HG02588 (cell line): ENCODE data around the gene NUP214.
"Not testable (repeated sequence)": the region's sequence is repeated elsewhere in the genome, so short reads cannot be mapped to it uniquely, and the experiment has no call there.

Experiments
- ATAC-seq: cut with Tn5 transposase; IDR thresholded peaks from one replicate; pipeline ENCODE4 v1.9.1; 2021; ENCODE audit warnings: mild to moderate bottlenecking, moderate library complexity; ENCODE audit not compliant: unreplicated experiment

Gene NUP214

GRCh38 chr9:131191032-131191431 is 65.6 kb downstream of the NUP214 start:
- ATAC-seq = not testable (repeated sequence)

DNA sequence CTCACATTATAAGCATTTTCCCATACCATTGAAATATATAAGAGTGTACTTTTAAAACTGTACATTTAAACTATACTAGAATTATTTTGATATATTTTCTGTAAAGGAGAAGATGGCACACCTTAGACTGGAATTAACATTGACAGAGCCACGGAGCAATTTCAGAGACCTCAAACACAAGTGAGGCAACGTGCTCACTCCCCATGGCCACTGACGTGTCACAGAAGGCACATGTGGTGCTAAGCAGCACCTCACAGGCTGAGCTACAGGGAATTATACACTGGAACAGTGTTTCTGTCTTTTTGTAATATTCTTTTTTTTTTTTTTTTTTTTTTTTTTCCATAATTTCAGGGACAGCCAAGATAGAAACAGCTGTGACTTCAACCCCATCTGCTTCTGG is 66.5 kb downstream of the NUP214 start:
- no peak for ATAC-seq

GRCh38 chr9:131193051-131193450 is 67.7 kb downstream of the NUP214 start:
- ATAC-seq = no peak

GRCh38 chr9:131194762-131195161 is 69.4 kb downstream of the NUP214 start:
- ATAC-seq = no peak

DNA sequence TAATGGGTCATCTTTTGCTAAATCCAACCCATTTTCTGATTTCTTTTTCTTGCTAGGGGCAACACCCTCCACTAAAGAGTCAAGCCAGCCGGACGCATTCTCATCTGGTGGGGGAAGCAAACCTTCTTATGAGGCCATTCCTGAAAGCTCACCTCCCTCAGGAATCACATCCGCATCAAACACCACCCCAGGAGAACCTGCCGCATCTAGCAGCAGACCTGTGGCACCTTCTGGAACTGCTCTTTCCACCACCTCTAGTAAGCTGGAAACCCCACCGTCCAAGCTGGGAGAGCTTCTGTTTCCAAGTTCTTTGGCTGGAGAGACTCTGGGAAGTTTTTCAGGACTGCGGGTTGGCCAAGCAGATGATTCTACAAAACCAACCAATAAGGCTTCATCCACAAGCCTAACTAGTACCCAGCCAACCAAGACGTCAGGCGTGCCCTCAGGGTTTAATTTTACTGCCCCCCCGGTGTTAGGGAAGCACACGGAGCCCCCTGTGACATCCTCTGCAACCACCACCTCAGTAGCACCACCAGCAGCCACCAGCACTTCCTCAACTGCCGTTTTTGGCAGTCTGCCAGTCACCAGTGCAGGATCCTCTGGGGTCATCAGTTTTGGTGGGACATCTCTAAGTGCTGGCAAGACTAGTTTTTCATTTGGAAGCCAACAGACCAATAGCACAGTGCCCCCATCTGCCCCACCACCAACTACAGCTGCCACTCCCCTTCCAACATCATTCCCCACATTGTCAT is 72.0 kb downstream of the NUP214 start:
- ATAC-seq = no peak

DNA sequence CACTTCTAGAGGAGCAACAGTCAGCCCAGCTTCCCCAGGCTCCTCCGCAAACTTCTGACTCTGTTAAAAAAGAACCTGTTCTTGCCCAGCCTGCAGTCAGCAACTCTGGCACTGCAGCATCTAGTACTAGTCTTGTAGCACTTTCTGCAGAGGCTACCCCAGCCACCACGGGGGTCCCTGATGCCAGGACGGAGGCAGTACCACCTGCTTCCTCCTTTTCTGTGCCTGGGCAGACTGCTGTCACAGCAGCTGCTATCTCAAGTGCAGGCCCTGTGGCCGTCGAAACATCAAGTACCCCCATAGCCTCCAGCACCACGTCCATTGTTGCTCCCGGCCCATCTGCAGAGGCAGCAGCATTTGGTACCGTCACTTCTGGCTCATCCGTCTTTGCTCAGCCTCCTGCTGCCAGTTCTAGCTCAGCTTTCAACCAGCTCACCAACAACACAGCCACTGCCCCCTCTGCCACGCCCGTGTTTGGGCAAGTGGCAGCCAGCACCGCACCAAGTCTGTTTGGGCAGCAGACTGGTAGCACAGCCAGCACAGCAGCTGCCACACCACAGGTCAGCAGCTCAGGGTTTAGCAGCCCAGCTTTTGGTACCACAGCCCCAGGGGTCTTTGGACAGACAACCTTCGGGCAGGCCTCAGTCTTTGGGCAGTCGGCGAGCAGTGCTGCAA is 72.8 kb downstream of the NUP214 start:
- ATAC-seq = no peak

DNA sequence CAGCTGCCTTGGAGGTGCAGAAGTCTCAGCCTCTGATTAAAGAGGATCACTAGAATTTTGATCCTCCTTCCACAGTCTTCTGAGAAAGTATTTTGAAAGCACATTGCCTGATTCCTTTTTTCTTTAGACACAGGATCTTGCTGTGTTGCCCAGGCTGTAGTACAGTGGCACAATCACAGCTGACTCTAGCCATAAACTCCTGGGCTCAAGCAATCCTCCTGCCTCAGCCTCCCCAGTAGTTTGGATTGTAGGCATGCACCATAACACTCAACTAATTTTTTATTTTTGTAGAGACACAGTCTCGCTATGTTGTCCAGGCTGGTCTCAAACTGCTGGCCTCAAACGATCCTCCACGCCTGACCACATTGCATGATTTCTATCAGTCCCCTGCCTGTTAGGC is 76.5 kb downstream of the NUP214 start:
- no peak for ATAC-seq

DNA sequence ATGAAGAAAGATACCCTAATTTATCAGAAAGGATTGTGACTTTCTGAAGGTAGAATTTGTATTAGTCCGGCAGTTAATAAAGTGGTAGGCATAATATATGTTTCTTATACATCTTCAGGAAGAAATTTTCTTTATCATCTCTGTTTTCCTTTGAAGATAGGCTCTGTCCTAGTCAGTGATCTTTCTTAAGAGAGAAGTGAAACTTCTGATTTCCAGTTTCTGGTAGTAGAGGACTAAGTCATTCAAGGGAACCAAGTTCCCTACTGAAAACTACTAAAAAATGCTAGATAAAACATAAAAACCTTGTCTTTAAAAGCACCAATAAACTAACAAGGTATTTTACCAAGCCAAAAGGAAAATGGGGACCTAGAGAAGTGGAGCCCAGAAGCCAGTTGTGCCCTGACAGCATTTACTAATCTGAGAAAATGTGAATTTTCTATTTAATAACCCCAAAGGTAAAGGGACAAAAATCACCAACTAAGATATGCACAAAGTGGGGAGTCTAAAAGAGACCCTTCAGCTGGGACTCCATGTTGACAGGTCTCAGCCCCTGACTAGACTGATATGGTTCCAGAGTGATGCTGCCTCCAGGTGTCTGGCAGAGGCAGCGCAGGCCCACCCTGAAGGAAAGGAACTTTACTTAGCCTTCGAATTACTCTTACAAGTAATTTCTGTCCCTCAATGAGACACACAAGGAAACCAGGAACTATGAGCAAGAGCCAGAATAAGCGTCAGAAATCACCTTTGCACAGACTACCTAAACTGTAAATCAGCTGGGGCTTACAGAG is 78.2 kb downstream of the NUP214 start:
- ATAC-seq = no peak

DNA sequence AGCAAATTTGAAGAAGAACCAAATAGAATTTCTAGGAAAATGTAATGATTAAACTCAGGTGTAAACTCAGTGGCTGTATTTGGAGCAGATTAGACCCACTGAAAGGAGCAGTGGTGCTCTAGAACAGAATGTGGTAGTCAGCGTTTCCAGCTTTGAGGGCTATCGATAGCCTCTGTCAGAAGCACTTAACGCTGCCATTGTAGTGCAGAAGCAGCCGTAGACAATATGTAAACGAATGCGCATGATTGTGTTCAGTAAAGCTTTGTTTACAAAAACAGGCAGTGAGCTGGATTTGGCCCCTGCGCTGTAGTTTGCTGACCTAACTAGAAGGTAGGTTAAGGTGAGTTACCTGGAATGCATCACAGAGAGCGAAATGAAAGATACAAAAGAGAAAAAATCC is 78.9 kb downstream of the NUP214 start:
- ATAC-seq = no peak

DNA sequence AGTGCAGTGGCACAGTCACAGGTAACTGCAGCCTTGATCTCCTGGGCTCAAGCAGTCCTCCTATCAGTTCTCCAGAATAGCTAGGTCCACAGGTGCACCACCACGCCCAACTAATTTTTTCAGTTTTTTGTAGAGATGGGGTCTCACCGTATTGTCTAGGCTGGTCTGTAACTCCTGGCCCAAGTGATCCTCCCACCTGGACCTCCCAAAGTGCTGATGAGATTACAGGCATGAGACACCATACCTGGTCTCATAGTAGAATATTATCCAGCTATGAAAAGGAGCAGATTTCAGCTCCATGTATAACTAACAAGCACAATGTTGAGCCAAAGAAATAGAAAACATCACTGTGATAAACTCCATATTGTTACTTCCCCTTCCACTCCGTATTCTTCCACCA is 81.1 kb downstream of the NUP214 start:
- no peak for ATAC-seq

DNA sequence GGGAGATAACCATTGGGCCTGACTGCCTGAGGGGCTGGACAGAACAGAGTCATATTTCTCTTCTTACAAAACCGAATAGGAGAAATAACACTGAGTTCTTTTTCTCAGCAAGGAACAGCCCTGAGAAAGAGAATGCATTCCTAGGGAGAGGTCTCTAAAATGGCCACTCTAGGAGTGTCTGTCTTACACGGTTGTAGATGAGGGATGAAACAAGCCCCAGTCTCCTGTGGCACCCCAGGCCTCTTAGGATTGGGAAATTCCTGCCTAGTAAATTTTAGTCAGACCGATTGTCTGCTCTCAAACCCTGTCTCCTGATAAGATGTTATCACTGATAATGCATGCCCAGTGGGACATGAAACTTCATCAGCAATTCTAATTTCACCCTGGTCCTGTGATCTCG is 86.5 kb downstream of the NUP214 start:
- not testable (repeated sequence) for ATAC-seq

- ATAC-seq = no peak
Measured at GRCh38 chr9:131214286-131214856, 89.0 kb downstream of the NUP214 start.

DNA sequence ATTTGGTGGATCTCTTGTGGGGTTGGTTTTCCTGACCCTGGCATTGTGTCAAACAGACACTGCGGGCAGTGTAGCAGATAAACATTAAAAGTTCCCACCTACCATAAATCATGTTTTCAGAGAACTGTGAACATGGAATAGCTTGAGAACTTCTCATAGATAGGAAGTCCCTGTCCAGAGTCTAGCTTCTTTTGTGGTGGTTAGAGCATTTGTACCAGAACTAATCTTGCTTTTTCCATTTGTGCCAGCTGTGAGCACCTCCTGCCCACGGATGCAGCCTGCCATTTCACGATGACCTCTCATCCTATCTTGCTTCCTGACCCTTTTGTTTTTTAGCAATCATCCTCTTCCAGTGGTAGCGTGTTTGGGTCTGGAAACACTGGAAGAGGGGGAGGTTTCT is 89.5 kb downstream of the NUP214 start:
- ATAC-seq = no peak

DNA sequence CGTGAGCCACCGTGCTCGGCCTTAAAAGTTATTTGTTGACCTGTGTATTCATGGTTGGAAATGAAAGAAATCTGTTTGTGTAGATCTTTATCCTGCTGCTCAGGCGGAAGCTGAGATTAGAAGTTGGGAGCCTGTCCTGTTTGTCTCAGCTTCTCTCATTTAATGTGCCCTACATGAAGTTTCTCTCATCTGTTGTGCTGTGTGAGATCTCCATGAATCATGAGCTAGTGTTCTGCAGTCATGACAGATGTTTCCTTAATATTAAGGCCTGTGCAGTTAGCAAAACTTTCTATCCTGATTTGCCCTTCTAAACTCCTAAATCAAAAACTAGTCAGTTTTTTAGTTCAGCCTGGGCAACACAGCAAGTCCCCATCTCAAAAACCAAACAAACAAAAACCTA is 91.4 kb downstream of the NUP214 start:
- ATAC-seq = no peak

- no peak for ATAC-seq
Measured at GRCh38 chr9:131217331-131218031, 92.1 kb downstream of the NUP214 start.

DNA sequence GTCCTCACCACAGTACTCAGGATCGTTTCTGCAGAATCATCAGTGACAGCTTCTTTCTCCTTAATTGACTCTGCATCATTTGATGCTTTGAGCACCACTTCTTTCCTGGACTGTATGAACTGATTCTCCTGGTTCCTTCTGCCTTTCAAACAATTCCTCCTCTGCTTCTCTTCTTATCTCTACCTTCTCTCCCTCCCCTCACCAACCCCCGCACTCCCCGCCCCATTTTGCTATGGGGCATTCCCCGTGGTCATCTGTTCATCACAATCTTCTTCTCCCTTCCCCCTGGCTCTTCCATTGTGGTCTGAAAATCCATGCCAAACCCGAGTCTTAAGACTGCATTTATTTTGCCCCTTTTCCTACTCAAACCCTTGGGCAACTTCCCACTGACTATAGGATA is 93.0 kb downstream of the NUP214 start:
- no peak for ATAC-seq

DNA sequence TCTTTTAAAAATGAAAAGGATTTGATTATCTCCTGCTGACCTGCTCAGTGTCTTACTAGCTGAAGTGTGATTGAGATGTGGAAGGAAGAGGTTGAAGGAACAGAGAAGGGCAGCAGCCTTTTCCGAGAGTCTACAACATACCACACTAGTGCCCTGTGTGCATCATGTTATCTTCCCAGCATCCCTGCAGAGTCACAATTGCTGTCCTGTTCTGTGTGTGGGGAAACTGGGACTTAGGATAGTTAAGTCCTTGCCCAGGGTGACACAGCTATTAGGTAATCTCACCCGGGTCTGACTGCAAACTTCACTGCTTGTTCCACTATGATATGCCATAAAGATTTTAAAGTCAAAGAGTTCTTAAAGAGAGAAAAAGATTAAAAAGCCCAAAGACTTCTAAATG is 95.1 kb downstream of the NUP214 start:
- ATAC-seq = no peak

GRCh38 chr9:131222460-131222859 is 97.1 kb downstream of the NUP214 start:
- ATAC-seq = no peak

GRCh38 chr9:131226226-131226625 is 100.8 kb downstream of the NUP214 start:
- no peak for ATAC-seq

GRCh38 chr9:131227112-131227958 is 101.9 kb downstream of the NUP214 start:
- no peak for ATAC-seq
